SK-N-SH treated with all-trans-retinoic acid at 6 μM for 48 hours (cell line): ENCODE results near the gene SCN4A.

ENCODE experiments used
- ATAC-seq: fragments of 200-7000 bp; cut with Tn5 transposase; 3 replicates; pipeline ENCODE4 v1.9.1; 2020; ENCODE audit warnings: mild to moderate bottlenecking, moderate library complexity
- CSDC2 ChIP-seq: fragments of 250-450 bp; sonication (Bioruptor Pico); IDR thresholded peaks from 2 replicates; pipeline ENCODE4 v1.5.0; 2020; ENCODE audit warnings: mild to moderate bottlenecking, moderate library complexity
- CSRNP3 ChIP-seq: fragments of 250-450 bp; sonication (Bioruptor Pico); IDR thresholded peaks from 2 replicates; pipeline ENCODE4 v1.5.1; 2021; ENCODE audit warnings: mild to moderate bottlenecking, moderate library complexity
- ESRRG ChIP-seq: fragments of 250-450 bp; sonication (Bioruptor Pico); IDR thresholded peaks from 2 replicates; pipeline ENCODE4 v1.6.1; 2021; ENCODE audit warnings: mild to moderate bottlenecking
- GLIS3 ChIP-seq: fragments of 250-450 bp; sonication (Bioruptor Pico); IDR thresholded peaks from 2 replicates; pipeline ENCODE4 v1.5.0; 2020; ENCODE audit warnings: mild to moderate bottlenecking, moderate library complexity
- ISL1 ChIP-seq: fragments of 250-450 bp; sonication (Bioruptor Pico); IDR thresholded peaks from 2 replicates; pipeline ENCODE4 v2.1.2; 2022; ENCODE audit warnings: mild to moderate bottlenecking, moderate library complexity
- OSR1 ChIP-seq: fragments of 250-450 bp; sonication (Bioruptor Pico); IDR thresholded peaks from 2 replicates; pipeline ENCODE4 v1.8.0; 2022; ENCODE audit warnings: moderate library complexity, mild to moderate bottlenecking, inconsistent platforms
- PATZ1 ChIP-seq: fragments of 250-450 bp; sonication (Bioruptor Pico); IDR thresholded peaks from 2 replicates; pipeline ENCODE4 v1.8.0; 2020; ENCODE audit warnings: mild to moderate bottlenecking, moderate library complexity, borderline replicate concordance
- POU6F1 ChIP-seq: fragments of 250-450 bp; sonication (Bioruptor Pico); IDR thresholded peaks from 2 replicates; pipeline ENCODE4 v1.8.0; 2021; ENCODE audit warnings: low read depth, mild to moderate bottlenecking, moderate library complexity, borderline replicate concordance
- PPARA ChIP-seq: fragments of 250-450 bp; sonication (Bioruptor Pico); IDR thresholded peaks from 2 replicates; pipeline ENCODE4 v1.5.0; 2020; ENCODE audit warnings: mild to moderate bottlenecking, borderline replicate concordance
- RARB ChIP-seq: fragments of 250-450 bp; sonication (Bioruptor Pico); IDR thresholded peaks from 2 replicates; pipeline ENCODE4 v1.8.0; 2021; ENCODE audit warnings: mild to moderate bottlenecking, moderate library complexity
- SNAI2 ChIP-seq: fragments of 250-450 bp; sonication (Bioruptor Pico); IDR thresholded peaks from 2 replicates; pipeline ENCODE4 v1.5.0; 2020; ENCODE audit warnings: mild to moderate bottlenecking, moderate library complexity
- TCF4 ChIP-seq: fragments of 250-450 bp; sonication (Bioruptor Pico); IDR thresholded peaks from 2 replicates; pipeline ENCODE4 v1.8.0; 2021; ENCODE audit warnings: mild to moderate bottlenecking, moderate library complexity, borderline replicate concordance
- TOX ChIP-seq: fragments of 250-450 bp; sonication (Bioruptor Pico); IDR thresholded peaks from 2 replicates; pipeline ENCODE4 v1.8.0; 2021; ENCODE audit warnings: mild to moderate bottlenecking, moderate library complexity, borderline replicate concordance
- TSHZ2 ChIP-seq: fragments of 250-450 bp; sonication (Bioruptor Pico); IDR thresholded peaks from 2 replicates; pipeline ENCODE4 v1.5.0; 2020; ENCODE audit warnings: mild to moderate bottlenecking, moderate library complexity
- ZC3H10 ChIP-seq: fragments of 250-450 bp; sonication (Bioruptor Pico); IDR thresholded peaks from 2 replicates; pipeline ENCODE4 v1.5.1; 2021; ENCODE audit warnings: mild to moderate bottlenecking, moderate library complexity
- ZFP3 ChIP-seq: fragments of 250-450 bp; sonication (Bioruptor Pico); IDR thresholded peaks from 2 replicates; pipeline ENCODE4 v1.5.0; 2020; ENCODE audit warnings: mild to moderate bottlenecking, moderate library complexity
- ZFP30 ChIP-seq: fragments of 450-650 bp; formaldehyde crosslinking; IDR thresholded peaks from 2 replicates; pipeline ENCODE4 v1.5.0; 2022; ENCODE audit warnings: mild to moderate bottlenecking, moderate library complexity
- ZNF565 ChIP-seq: fragments of 450-650 bp; formaldehyde crosslinking; conservative IDR thresholded peaks from 2 replicates; pipeline ENCODE4 v1.5.0; 2020; ENCODE audit warnings: low read depth, mild to moderate bottlenecking, moderate library complexity
- ZNF70 ChIP-seq: fragments of 450-650 bp; formaldehyde crosslinking; IDR thresholded peaks from 2 replicates; pipeline ENCODE4 v1.5.0; 2020; ENCODE audit warnings: mild to moderate bottlenecking, moderate library complexity
- ZNF8 ChIP-seq: fragments of 450-650 bp; formaldehyde crosslinking; IDR thresholded peaks from 2 replicates; pipeline ENCODE4 v1.5.0; 2020; ENCODE audit warnings: mild to moderate bottlenecking, moderate library complexity

SCN4A gene

GRCh38 chr17:64005734-64006167, 33.0 kb upstream of the SCN4A start:
- no peak for TF ChIP-seq TCF4 (CRISPR knock-in tag)
- TF ChIP-seq RARB (CRISPR knock-in tag): no peak
- TF ChIP-seq TSHZ2: no peak
- no peak for TF ChIP-seq SNAI2
- TF ChIP-seq GLIS3 (CRISPR knock-in tag): no peak
- TF ChIP-seq ZFP30 (CRISPR knock-in tag): no peak
- TF ChIP-seq ZNF565 (CRISPR knock-in tag): no peak
- no peak for TF ChIP-seq ZFP3
- no peak for TF ChIP-seq OSR1
- no peak for TF ChIP-seq PATZ1 (CRISPR knock-in tag)
- no peak for TF ChIP-seq TOX (CRISPR knock-in tag)
- no peak for TF ChIP-seq ESRRG (CRISPR knock-in tag)
- no peak for TF ChIP-seq POU6F1 (CRISPR knock-in tag)
- no peak for TF ChIP-seq ZNF8 (CRISPR knock-in tag)
- TF ChIP-seq CSDC2 (CRISPR knock-in tag): no peak
- TF ChIP-seq PPARA (CRISPR knock-in tag): no peak
- TF ChIP-seq ZNF70 (CRISPR knock-in tag): no peak
- no peak for TF ChIP-seq CSRNP3
- peak; percentile 37 for ATAC-seq

- no peak for ATAC-seq
- TF ChIP-seq CSRNP3: no peak
- TF ChIP-seq ZNF8 (CRISPR knock-in tag): no peak
- TF ChIP-seq, all 23 proteins: peak for 0
Observed at GRCh38 chr17:64004903-64005733, 32.4 kb upstream of the SCN4A start.

GRCh38 chr17:64004218-64004770, 31.6 kb upstream of the SCN4A start:
- TF ChIP-seq TSHZ2 (no peak), OSR1 (no peak), PPARA (CRISPR knock-in tag) (no peak), ZC3H10 (no peak), ISL1 (no peak)
- ATAC-seq: no peak
